Transverse colon (tissue), 4 donors: Measurements from ENCODE around the gene PITX1. TPM values are rescaled to one million over a fixed set of nuclear protein-coding genes. Genes with fewer than 3 reads are reported as not detected.
"Not testable (repeated sequence)": the region's sequence is repeated elsewhere in the genome, so short reads cannot be mapped to it uniquely, and the experiment has no call there.

Experiments used
- DNase-seq: peaks from one replicate; pipeline ENCODE4 v3.0.0-alpha.2; 2019
- H3K27ac ChIP-seq, 4 donors: fragments of 200-600 bp; sonication (generic); 2 replicates each; pipeline ENCODE4 v1.5.1; 2016 to 2018; ENCODE audit warnings: inconsistent platforms in 4 of 4
- H3K27me3 ChIP-seq: fragments of 200-600 bp; sonication (generic); 2 replicates; pipeline ENCODE4 v1.5.1; 2017; ENCODE audit warnings: inconsistent platforms
- H3K36me3 ChIP-seq, 4 donors: fragments of 200-600 bp; sonication (generic); 2 replicates each; pipeline ENCODE4 v1.5.1; 2017 to 2019; ENCODE audit warnings: inconsistent platforms in 4 of 4
- H3K4me1 ChIP-seq, 4 donors: fragments of 200-600 bp; sonication (generic); 2 replicates each; pipeline ENCODE4 v1.5.1; 2017 to 2020; ENCODE audit warnings: inconsistent platforms in 4 of 4
- H3K4me3 ChIP-seq, 4 donors: fragments of 200-600 bp; sonication (generic); 1 replicate in 1 of 4; 2 replicates in 3 of 4; pipeline versions ENCODE4 v1.5.1 to v1.6.1; 2017 to 2019; ENCODE audit warnings: inconsistent platforms in 4 of 4
- H3K9me3 ChIP-seq, 2 donors: fragments of 200-600 bp; sonication (generic); 2 replicates each; pipeline ENCODE4 v1.5.1; 2017 to 2019; ENCODE audit warnings: inconsistent platforms in 2 of 2
- EP300 ChIP-seq: sonication (generic); formaldehyde crosslinking; IDR thresholded peaks from one replicate; pipeline ENCODE4 v1.6.1; 2017; ENCODE audit warnings: antibody characterized with exemption, low read depth
- POLR2A ChIP-seq: fragments of 450-650 bp; IDR thresholded peaks from one replicate; pipeline ENCODE4 v1.6.1; 2016; ENCODE audit warnings: antibody characterized with exemption, mild to moderate bottlenecking, moderate library complexity
- POLR2AphosphoS5 ChIP-seq, 3 donors: sonication (generic); formaldehyde crosslinking; IDR thresholded peaks; one replicate each; pipeline ENCODE4 v1.6.1; 2016; ENCODE audit warnings: antibody characterized with exemption in 3 of 3
- WGBS, 2 donors: methylation state at CpG; one replicate each; pipeline ENCODE4 v1.1.5; 2018; ENCODE audit warnings: low coverage in 1 of 2; 5-methylcytosine and 5-hydroxymethylcytosine counted together
- in situ Hi-C, 4 donors: fragments of 200-750 bp; cut with MboI; loops; one replicate each; pipeline versions ENCODE4 v1.15.0 to v1.15.1; 2017; ENCODE audit warnings: low sequenced_read_pairs in 3 of 4, low pct_ligation_motif_present in 1 of 4, low pct_unique_long_range_greater_than_20kb in 1 of 4
- intact Hi-C: fragments of 100-400 bp; cut with DNase I; formaldehyde crosslinking; loops from one replicate; pipeline ENCODE4 v1.15.1; 2023; ENCODE audit warnings: low total_unique reads
- total RNA-seq, 4 donors: library from RNA; depleted of rRNA; stranded (reverse); fragments of >200 nt; gene quantifications; one replicate each; pipeline ENCODE4 v1.1.0, GENCODE V29; 2016
- TF ChIP-seq, protein P1 (sequence below), 5 experiments: fragments of 200-600 bp in 3 of 5; fragments of 450-650 bp in 2 of 5; sonication (generic) in 3 of 5; IDR thresholded peaks; 1 replicate in 2 of 5; 2 replicates in 3 of 5; pipeline ENCODE4 v1.5.1; 2016 to 2017; ENCODE audit warnings: antibody characterized with exemption in 5 of 5, inconsistent platforms in 3 of 5, mild to moderate bottlenecking in 2 of 5, moderate library complexity in 1 of 5

The PITX1 gene
- total RNA-seq, 4 donors from 2014 or later, result 3.7 to 13.9 (median 8.4) TPM

- 91% methylated on average over 8 of the region's 8 CpGs; no CpG with 5 or more reads in 1 of the 2 donors for WGBS, 2 donors
- H3K36me3 ChIP-seq, result no peaks in the 10 kb centered on the region
- no peaks in the 10 kb centered on the region for H3K4me1 ChIP-seq
- in situ Hi-C loops, result no loop called here
- no peak overlapping the region for H3K4me3 ChIP-seq
- intact Hi-C loops, result no loop called here
- no peak overlapping the region for H3K27ac ChIP-seq
- TF ChIP-seq, protein P1, sequence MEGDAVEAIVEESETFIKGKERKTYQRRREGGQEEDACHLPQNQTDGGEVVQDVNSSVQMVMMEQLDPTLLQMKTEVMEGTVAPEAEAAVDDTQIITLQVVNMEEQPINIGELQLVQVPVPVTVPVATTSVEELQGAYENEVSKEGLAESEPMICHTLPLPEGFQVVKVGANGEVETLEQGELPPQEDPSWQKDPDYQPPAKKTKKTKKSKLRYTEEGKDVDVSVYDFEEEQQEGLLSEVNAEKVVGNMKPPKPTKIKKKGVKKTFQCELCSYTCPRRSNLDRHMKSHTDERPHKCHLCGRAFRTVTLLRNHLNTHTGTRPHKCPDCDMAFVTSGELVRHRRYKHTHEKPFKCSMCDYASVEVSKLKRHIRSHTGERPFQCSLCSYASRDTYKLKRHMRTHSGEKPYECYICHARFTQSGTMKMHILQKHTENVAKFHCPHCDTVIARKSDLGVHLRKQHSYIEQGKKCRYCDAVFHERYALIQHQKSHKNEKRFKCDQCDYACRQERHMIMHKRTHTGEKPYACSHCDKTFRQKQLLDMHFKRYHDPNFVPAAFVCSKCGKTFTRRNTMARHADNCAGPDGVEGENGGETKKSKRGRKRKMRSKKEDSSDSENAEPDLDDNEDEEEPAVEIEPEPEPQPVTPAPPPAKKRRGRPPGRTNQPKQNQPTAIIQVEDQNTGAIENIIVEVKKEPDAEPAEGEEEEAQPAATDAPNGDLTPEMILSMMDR (IDR thresholded peaks at IDR 0.05), result no peak
- TF ChIP-seq POLR2A (no peak), POLR2AphosphoS5 (IDR thresholded peaks at IDR 0.05) (no peak), EP300 (no peak)
- H3K27me3 ChIP-seq, result no peaks in the 10 kb centered on the region
- DNase-seq, result no peak
- H3K9me3 ChIP-seq, result no peaks in the 10 kb centered on the region
Measured at GRCh38 chr5:134995850-134996402, 38.1 kb downstream of the PITX1 start.

- TF ChIP-seq, protein P1 (IDR thresholded peaks at IDR 0.05), result no peak
- TF ChIP-seq POLR2AphosphoS5 (IDR thresholded peaks at IDR 0.05) (no peak), EP300 (no peak), POLR2A (no peak)
- Histone ChIP-seq H3K27ac (no peak overlapping the region), H3K9me3 (no peaks in the 10 kb centered on the region), H3K36me3 (no peaks in the 10 kb centered on the region), H3K4me1 (no peaks in the 10 kb centered on the region), H3K27me3 (no peaks in the 10 kb centered on the region), H3K4me3 (no peak overlapping the region)
- 17 to 67% methylated on average over 1 to 2 of the region's 2 CpGs for WGBS, 2 donors
- intact Hi-C loops (no loop called here), in situ Hi-C loops (no loop called here)
- no peak for DNase-seq
Measured at GRCh38 chr5:134994560-134995156, 39.4 kb downstream of the PITX1 start.

- TF ChIP-seq EP300 (no peak), POLR2A (no peak), POLR2AphosphoS5 (IDR thresholded peaks at IDR 0.05) (no peak)
- TF ChIP-seq, protein P1 (IDR thresholded peaks at IDR 0.05), result no peak
- no peaks in the 10 kb centered on the region for H3K36me3 ChIP-seq
- H3K9me3 ChIP-seq, result no peaks in the 10 kb centered on the region
- no peaks in the 10 kb centered on the region for H3K27me3 ChIP-seq
- intact Hi-C loops, result no loop called here
- in situ Hi-C loops, result no loop called here
- no peak overlapping the region for H3K4me3 ChIP-seq
- no peaks in the 10 kb centered on the region for H3K4me1 ChIP-seq
- no peak for DNase-seq
- no peak overlapping the region for H3K27ac ChIP-seq
- WGBS, 2 donors, result 99 to 100% methylated on average over 2 of the region's 2 CpGs
Measured at GRCh38 chr5:134993161-134993560, 40.9 kb downstream of the PITX1 start.

DNA sequence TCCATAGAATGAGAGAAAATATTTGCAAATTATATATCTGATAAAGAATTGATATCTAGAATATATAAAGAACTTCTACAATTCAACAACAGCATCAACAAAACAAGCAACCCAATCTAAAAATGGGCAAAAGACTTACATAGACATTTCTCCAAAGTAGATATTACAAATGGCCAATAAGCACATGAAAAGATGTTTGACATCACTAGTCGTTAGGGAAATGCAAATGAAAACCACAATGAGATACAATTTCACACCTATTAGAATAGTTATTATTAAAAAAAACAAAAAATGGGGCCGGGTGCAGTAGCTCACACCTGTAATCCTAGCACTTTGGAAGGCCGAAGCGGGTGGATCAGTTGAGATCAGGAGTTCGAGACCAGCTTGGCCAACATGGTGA is 41.9 kb downstream of the PITX1 start:
- DNase-seq, result no peak
- TF ChIP-seq, protein P1 (IDR thresholded peaks at IDR 0.05), result no peak
- TF ChIP-seq POLR2AphosphoS5 (IDR thresholded peaks at IDR 0.05) (no peak), EP300 (no peak), POLR2A (no peak)
- in situ Hi-C loops (no loop called here), intact Hi-C loops (no loop called here)
- no peaks in the 10 kb centered on the region for H3K27me3 ChIP-seq
- H3K4me1 ChIP-seq, result no peaks in the 10 kb centered on the region
- whole genome bisulfite sequencing, 2 donors, result 93 to 100% methylated on average over 5 of the region's 5 CpGs
- no peaks in the 10 kb centered on the region for H3K36me3 ChIP-seq
- no peak overlapping the region for H3K27ac ChIP-seq
- no peaks in the 10 kb centered on the region for H3K9me3 ChIP-seq
- no peak overlapping the region for H3K4me3 ChIP-seq

- H3K36me3 ChIP-seq, H3K27ac ChIP-seq, intact Hi-C loops, in situ Hi-C loops, DNase-seq, H3K4me3 ChIP-seq, H3K9me3 ChIP-seq, H3K4me1 ChIP-seq, H3K27me3 ChIP-seq: not testable (repeated sequence)
- 86 to 89% methylated on average over 4 to 5 of the region's 5 CpGs for WGBS, 2 donors
Measured at GRCh38 chr5:134990183-134990582, 43.8 kb downstream of the PITX1 start.
